Chondrocyte (in vitro differentiated cells): ENCODE measurements around the gene INO80. TPM values are rescaled to one million over a fixed set of nuclear protein-coding genes. Genes with fewer than 3 reads are reported as not detected.
"Not testable (repeated sequence)": the region's sequence is repeated elsewhere in the genome, so short reads cannot be mapped to it uniquely, and the experiment has no call there.

Experiments used
- DNase-seq: peaks from one replicate; pipeline ENCODE4 v3.0.0; 2021; ENCODE audit warnings: mixed read lengths, low spot score
- H3K27ac Mint-ChIP-seq: one replicate; pipeline ENCODE4 v1.8.0; 2021; ENCODE audit warnings: mild to moderate bottlenecking, moderate library complexity, mixed read lengths; ENCODE audit not compliant: unreplicated experiment
- H3K27me3 Mint-ChIP-seq: 2 replicates; pipeline ENCODE4 v1.8.0; 2021; ENCODE audit warnings: low read depth, mixed read lengths
- H3K36me3 Mint-ChIP-seq: 2 replicates; pipeline ENCODE4 v1.8.0; 2021; ENCODE audit warnings: low read depth, mixed read lengths
- H3K4me1 Mint-ChIP-seq: 2 replicates; pipeline ENCODE4 v1.8.0; 2021; ENCODE audit warnings: low read depth, mild to moderate bottlenecking, mixed read lengths
- H3K4me3 Mint-ChIP-seq: one replicate; pipeline ENCODE4 v1.8.0; 2021; ENCODE audit warnings: mild to moderate bottlenecking, moderate library complexity, mixed read lengths; ENCODE audit not compliant: unreplicated experiment
- H3K9me3 Mint-ChIP-seq: 2 replicates; pipeline ENCODE4 v1.8.0; 2021; ENCODE audit warnings: low read depth, mixed read lengths
- CTCF ChIP-seq: fragments of 200-600 bp; sonication (generic); IDR thresholded peaks from 2 replicates; pipeline ENCODE4 v1.5.0; 2021; ENCODE audit warnings: antibody characterized with exemption, mild to moderate bottlenecking, moderate library complexity
- total RNA-seq: library from RNA; stranded (reverse); gene quantifications from 3 replicates; pipeline ENCODE4 v1.2.1, GENCODE V29; 2021

INO80 gene
- total RNA-seq, 1 donor from 2014 or later, result 16.6 TPM

- DNase-seq, result no peak
- H3K4me1 Mint-ChIP-seq, result peaks cover 5% of the 10 kb centered on the region
- no peaks in the 10 kb centered on the region for H3K9me3 Mint-ChIP-seq
- no peak overlapping the region for H3K4me3 Mint-ChIP-seq
- H3K27me3 Mint-ChIP-seq, result no peaks in the 10 kb centered on the region
- no peak for TF ChIP-seq CTCF
- H3K36me3 Mint-ChIP-seq, result no peaks in the 10 kb centered on the region
- H3K27ac Mint-ChIP-seq, result no peak overlapping the region
Observed at GRCh38 chr15:40969363-40969762, 146.7 kb downstream of the INO80 start.

DNA sequence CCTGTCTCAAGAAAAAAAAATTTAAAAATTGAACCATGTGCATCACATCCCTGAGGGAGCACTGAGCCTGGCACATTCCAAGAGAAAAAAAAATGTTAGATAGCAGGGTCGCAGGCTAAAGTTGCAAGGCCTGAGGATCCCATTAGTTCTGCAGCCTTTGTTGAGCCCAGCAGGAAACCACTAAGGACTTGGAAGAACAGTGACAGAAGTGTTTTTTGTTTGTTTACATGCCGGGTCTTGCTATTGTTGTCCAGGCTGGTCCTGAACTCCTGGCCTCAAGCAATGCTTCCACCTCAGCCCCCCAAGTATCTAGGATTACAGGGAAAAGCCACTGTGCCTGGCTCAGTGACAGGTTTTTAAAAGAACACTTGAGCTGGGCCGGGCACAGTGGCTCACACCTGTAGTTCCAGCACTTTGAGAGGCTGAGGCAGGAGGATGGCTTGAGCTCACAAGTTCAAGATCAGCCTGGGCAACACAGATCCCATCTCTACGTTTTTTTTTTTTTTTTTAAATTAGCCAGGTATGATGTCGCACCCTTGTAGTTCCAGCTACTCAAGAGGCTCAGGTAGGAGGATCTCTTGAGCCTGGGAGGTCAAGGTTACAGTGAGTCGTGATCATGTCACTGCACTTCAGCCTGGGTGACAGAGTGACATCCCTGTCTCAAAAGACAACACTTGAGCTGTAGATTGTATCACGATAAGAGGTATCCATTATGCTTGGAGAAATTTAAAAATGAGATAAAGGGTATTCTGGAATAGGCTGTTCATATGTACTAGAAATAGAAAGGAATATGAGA, 147.6 kb downstream of the INO80 start:
- no peak for TF ChIP-seq CTCF
- Mint-ChIP-seq H3K4me1 (peaks cover 5% of the 10 kb centered on the region), H3K36me3 (no peaks in the 10 kb centered on the region), H3K27me3 (no peaks in the 10 kb centered on the region), H3K9me3 (no peaks in the 10 kb centered on the region), H3K4me3 (no peak overlapping the region), H3K27ac (no peak overlapping the region)
- no peak for DNase-seq

- DNase-seq, result no peak
- Mint-ChIP-seq H3K27ac (no peak overlapping the region), H3K4me1 (peaks cover 11% of the 10 kb centered on the region), H3K9me3 (no peaks in the 10 kb centered on the region), H3K27me3 (no peaks in the 10 kb centered on the region), H3K36me3 (no peaks in the 10 kb centered on the region), H3K4me3 (no peak overlapping the region)
- no peak for TF ChIP-seq CTCF
Observed at GRCh38 chr15:40964634-40965033, 151.4 kb downstream of the INO80 start.

DNA sequence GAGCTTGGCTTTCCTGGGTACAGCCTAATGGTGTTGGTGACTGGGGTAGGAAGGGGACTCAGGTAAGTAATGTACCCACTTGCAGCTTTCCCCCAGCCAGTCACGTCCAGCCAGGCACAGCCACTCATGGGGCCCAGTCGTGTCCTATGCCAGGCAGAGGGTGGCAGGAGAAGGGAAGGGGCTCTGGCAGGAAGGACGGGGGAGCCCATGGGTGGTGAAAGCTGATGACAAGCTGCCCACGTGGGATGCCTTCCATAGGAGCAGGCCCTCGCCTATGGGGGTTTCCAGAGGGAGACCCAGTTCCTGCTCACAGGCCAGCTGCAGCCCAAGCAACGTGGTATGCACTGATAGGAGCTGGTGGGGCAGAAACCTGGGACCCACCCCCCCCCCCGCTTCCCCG, 152.1 kb downstream of the INO80 start:
- no peak overlapping the region for H3K4me3 Mint-ChIP-seq
- no peaks in the 10 kb centered on the region for H3K9me3 Mint-ChIP-seq
- no peaks in the 10 kb centered on the region for H3K36me3 Mint-ChIP-seq
- H3K27me3 Mint-ChIP-seq, result no peaks in the 10 kb centered on the region
- DNase-seq, result no peak
- TF ChIP-seq CTCF, result no peak
- H3K27ac Mint-ChIP-seq, result no peak overlapping the region
- peaks cover 15% of the 10 kb centered on the region for H3K4me1 Mint-ChIP-seq

DNA sequence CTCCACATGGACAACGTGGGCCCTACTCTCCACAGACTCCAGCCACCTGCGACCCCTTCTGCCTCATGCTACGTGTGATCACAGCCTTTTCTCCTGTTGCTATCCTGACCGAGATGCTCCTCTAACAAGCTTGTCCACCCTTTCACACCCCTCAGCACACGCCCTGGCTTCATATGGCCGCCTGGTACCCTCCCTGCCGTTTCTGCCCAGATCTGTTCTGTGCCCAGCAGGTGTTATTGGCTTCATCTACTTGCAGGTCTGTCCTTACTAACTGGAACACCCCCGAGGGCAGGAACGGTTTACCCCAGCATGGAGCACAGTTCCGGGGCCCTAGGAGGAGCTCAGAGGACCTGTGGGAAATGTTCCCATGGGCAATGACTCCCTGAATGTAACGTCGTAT, 152.9 kb downstream of the INO80 start:
- Mint-ChIP-seq H3K27ac (no peak overlapping the region), H3K4me1 (peaks cover 23% of the 10 kb centered on the region), H3K36me3 (no peaks in the 10 kb centered on the region), H3K9me3 (no peaks in the 10 kb centered on the region), H3K4me3 (no peak overlapping the region), H3K27me3 (no peaks in the 10 kb centered on the region)
- TF ChIP-seq CTCF, result no peak
- DNase-seq, result no peak

- peaks cover 31% of the 10 kb centered on the region for H3K4me1 Mint-ChIP-seq
- DNase-seq, H3K27me3 Mint-ChIP-seq, H3K4me3 Mint-ChIP-seq, H3K9me3 Mint-ChIP-seq, H3K27ac Mint-ChIP-seq, H3K36me3 Mint-ChIP-seq: not testable (repeated sequence)
Observed at GRCh38 chr15:40962317-40962716, 153.8 kb downstream of the INO80 start.

GRCh38 chr15:40961740-40962139, 154.3 kb downstream of the INO80 start:
- not testable (repeated sequence) for H3K27me3 Mint-ChIP-seq, H3K9me3 Mint-ChIP-seq, H3K27ac Mint-ChIP-seq, H3K4me3 Mint-ChIP-seq, DNase-seq, H3K36me3 Mint-ChIP-seq
- peaks cover 36% of the 10 kb centered on the region for H3K4me1 Mint-ChIP-seq
